NCI-H146 (cell line): ENCODE measurements around the gene SCGB1C2.
A peak's percentile ranks its signal among the peaks of the same experiment; 100 is the strongest.
"Not testable (repeated sequence)": the region's sequence is repeated elsewhere in the genome, so short reads cannot be mapped to it uniquely, and the experiment has no call there.

Experiments used
- DNase-seq: peaks from one replicate; lab custom pipeline; 2025; lab: John Stamatoyannopoulos, UW

Gene SCGB1C2

DNA sequence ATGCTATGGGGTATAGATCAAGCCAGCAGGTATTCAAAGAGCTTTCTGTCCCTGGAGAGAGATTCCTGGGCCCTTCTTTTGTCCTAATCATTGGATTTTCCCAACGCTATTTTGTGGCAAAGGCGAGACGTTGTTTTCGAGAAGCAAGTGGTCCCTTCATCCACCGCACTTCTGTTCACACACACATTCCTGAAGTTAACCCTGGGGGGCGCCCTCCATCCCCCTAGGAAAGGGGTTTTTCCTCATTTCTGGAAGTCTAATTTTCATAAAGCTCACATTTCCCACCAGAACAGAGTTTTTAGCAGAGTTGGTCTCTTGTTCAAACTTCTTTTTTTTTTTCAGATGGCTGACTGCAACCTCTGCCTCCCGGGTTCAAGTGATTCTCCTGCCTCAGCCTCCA is 11.9 kb downstream of the SCGB1C2 start:
- DNase-seq: no peak

- DNase-seq: no peak
These were observed 12.7 kb downstream of the SCGB1C2 start for GRCh38 chr17:149897-150584.

GRCh38 chr17:151004-151403 is 13.6 kb downstream of the SCGB1C2 start:
- no peak for DNase-seq

DNA sequence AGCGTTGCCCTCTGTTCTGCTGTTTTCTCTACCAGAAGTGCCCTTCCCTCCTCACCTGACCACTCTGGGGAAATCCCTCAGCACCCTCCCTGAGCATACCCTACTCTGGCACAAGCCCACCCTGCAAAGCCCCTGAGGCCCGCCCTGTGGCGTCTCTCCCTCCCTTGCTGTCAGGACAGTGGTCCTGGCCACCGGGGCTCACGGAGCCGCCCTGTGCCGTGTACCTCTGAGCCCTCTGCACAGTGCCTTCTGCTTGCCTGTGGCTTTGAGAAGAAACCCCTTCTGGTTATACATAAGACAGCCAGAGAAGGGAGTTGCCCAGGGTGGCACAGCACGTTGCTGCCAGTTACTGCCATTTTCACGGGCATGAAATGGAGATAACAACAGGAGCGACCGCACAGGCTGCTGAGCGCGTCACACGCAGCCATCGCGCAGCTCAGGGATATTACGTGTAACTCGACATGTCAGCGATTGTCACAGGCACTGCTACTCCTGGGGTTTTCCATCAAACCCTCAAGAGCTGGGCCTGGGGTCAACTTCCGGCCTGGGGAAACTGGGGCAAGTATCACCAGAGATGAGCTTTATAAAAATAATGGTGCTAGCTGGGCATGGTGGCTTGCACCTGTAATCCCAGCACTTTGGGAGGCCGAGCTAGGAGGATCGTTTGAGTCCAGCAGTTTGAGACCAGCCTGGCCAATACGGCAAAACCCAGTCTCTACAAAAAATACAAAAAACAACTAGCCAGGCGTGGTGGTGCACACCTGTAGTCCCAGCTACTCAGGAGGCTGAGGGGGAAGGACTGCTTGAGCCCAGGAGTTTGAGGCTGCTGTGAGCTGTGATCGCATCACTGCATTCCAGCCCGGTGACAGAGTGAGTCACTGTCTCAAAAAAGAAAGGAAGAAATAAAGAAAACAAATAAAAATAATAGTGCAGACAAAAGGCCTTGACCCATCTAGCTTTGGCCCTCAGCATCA is 14.8 kb downstream of the SCGB1C2 start:
- DNase-seq: no peak

DNA sequence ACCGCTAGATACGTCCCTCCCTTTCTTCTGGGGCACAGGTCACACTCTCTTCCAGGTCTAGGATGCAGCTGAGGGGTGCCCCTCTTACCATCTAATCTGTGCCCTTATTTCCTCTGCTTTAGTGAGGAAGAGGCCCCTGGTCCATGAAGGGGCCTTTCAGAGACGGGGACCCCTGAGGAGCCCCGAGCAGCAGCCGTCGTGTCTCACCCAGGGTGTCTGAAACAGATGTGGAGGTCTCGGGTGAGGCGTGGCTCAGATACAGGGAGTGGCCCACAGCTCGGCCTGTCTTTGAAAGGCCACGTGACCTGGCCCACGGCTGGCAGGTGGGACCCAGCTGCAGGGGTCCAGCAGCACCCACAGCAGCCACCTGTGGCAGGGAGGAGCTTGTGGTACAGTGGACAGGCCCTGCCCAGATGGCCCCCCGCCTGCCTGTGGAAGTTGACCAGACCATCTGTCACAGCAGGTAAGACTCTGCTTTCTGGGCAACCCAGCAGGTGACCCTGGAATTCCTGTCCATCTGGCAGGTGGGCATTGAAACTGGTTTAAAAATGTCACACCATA is 15.6 kb downstream of the SCGB1C2 start:
- DNase-seq: peak; percentile 17

DNA sequence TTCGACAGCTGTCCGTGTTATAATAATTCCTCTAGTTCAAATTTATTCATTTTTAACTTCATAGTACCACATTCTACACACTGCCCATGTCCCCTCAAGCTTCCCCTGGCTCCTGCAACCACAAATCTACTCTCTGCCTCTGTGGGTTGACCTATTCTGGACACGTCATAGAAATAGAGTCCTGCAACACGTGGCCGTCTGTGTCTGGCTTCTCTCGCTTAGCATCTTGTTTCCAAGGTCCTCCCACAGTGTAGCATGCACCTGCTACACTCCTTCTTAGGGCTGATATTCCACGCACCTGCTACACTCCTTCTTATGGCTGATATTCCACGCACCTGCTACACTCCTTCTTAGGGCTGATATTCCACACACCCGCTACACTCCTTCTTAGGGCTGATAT is 16.5 kb downstream of the SCGB1C2 start:
- DNase-seq: no peak

GRCh38 chr17:155576-155975 is 18.2 kb downstream of the SCGB1C2 start:
- DNase-seq: no peak

DNA sequence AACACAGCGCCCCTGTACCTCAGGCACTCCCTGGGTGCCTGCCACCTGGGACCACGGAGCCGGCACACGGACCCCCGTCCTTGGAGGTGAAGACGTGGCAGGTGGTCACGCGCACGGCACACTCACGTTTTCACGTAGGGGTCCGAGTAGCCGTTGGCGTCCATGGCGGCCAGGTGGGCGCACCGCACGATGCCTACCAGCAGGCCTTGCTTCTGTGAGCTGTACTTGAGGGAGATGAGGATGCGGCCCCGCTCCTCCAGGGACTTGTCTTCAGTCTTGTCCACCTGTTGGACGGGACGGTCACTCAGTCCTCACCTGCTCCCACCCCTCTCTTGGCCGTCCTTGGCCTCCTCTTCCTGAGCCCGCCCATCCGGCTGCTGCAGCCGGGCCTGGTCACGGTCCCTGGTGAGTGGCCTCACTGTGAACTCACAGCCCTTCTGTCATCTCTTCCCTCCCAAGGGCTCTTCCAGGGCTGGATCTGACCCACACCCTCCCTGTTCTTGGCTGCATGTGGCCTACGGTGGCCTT is 18.8 kb downstream of the SCGB1C2 start:
- DNase-seq: no peak

GRCh38 chr17:156946-157345 is 19.6 kb downstream of the SCGB1C2 start:
- no peak for DNase-seq

- DNase-seq: no peak
These were observed 20.5 kb downstream of the SCGB1C2 start for GRCh38 chr17:157901-158300.

DNA sequence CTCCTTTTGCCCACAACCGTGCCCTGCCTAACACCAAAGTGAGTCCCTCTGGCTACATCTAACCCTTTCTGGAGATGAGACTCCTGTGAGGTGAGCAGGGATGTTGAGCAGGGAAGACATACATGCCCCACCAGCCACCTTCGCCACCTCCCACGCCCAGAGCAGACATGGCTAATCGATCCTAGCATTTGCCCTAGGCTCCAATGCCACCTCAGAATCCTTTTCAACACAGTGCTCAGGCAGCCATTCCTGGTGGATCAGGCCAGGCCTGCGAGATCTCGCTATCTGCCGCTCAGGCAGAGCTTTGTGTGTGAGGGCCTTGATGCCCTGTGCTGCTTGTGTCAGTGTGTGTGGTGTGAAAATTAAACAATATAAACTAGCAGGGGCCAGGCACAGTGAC is 21.0 kb downstream of the SCGB1C2 start:
- no peak for DNase-seq

DNA sequence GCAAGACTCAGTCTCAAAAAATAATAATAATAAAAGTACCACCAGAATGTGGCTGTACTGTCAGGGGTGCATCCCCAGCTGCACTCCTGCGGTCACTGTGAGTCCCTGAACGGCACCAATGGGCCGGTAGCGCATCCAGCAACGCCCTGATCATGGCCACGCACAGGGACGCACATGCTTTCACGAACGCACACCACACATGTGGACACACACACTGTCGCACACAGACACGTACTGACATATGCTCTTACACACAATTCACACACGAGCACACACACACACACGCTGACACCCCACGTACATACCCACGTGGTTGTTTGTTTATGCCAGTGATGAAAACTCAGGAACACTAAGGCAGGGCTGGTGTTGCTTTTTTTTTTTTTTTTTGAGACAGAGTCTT is 22.2 kb downstream of the SCGB1C2 start:
- DNase-seq: no peak

DNA sequence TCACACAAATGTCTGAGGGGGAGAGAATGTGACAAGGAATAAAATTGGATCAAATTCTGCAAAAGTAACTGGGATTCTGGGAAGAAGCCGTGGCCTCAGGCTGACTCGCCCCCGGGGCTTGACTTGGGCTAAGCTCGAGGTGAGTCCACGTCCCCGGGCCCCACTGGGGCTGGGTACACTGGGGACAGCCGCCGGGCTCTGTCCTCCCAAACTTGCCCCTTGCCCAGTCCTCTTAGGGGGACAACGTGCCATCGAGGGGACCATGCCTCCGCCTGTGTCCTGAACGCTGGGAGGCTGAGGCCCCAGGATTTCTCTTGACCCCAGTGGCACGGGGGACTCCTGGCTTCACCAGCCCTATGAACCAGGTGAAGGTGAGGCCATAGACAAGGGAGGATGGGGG is 23.0 kb downstream of the SCGB1C2 start:
- no peak for DNase-seq

- no peak for DNase-seq
These were observed 24.1 kb downstream of the SCGB1C2 start for GRCh38 chr17:161481-161880.

DNA sequence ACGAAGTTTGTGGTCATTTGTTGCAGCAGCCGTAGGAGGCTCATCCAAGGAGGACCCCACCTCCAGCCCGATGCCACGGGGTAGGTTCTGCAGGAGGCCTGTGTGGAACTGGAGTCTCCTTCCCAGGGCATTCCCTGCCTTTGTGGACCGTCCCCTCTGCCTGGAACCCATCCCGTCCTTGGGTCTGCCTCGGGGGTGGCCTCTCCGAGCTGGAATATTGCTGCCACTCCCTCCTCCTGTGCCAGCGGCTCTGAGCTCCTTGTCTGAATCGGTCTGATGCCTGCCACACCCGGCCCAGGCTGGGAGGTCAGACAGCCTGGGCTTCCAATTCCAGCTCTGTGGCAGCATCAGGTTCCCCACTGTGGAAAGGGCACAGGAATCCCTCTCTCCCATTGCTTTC is 25.3 kb downstream of the SCGB1C2 start:
- DNase-seq: no peak

DNA sequence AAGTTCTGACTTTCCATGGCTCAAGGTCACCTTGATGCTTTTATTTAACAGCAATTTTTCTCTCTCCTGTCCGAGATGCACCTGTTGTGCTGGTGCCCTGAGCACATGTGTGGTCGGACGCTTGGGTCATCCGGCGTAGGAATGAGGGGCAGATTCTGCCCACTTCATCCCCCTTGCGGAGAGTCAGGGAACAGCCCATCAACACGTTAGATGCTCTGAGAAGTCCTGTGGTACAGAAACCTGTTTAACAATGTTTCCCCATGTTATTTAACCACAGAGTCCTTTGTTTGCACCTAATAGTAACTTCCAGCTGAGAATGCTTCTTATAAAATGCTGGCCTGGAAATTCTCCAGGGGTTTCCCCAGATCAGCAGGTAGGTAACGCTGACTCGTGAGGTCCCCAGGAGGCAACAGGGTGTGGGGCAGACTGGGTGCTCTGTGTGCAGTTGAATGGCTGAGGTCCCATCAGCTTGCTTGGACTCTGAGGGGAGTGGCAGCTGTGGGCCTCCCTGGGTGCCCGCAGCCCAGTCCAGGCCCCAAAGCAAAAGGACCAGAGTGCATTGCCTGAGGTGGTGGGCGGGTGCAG is 26.2 kb downstream of the SCGB1C2 start:
- DNase-seq: no peak

DNA sequence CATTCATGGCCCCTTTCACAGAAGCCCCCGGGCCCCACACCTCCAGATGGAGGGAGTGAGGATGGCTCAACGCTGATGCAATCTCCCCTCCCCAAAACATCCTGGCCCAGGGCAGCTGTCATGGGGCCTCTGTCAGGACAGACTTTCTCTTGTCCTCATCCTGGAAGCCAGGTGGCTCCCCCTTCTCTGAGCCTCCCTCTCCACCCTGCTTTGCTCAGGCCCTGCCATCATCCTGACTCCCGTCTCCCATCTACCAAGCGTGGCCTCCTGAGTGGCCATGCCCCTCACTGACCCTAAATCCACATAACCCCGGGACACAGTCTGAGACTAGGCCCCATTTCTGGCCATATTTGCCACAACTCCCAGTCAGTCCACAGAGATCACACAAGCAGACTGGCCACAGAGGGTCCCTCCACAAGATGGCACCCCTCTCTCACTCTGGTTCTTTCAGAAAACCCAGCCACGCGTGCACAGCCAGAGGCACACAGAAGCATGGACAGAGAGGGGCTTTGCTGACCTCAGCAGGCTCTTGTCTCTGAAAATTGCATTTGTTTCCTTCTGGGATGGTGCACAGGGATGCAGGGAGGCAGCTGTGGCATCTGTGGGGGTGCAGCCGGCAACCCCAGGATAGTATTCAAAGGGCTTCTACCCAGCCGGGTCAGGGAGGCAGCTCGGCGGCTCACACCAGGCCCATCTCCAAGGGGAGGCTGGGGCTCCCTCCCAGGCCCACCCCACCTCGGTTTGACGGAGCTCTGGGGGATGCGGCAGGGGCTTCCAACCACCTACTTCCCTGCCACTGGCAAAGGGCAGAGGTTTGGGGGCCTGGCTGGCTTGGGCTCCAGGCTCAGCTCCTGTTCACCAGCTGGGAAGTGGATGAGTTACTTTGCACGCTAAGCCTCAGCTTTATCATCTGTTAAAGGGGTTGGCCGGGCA is 27.2 kb downstream of the SCGB1C2 start:
- no peak for DNase-seq

GRCh38 chr17:165939-166338 is 28.6 kb downstream of the SCGB1C2 start:
- DNase-seq: no peak

- not testable (repeated sequence) for DNase-seq
These were observed 31.2 kb downstream of the SCGB1C2 start for GRCh38 chr17:168614-169013.

DNA sequence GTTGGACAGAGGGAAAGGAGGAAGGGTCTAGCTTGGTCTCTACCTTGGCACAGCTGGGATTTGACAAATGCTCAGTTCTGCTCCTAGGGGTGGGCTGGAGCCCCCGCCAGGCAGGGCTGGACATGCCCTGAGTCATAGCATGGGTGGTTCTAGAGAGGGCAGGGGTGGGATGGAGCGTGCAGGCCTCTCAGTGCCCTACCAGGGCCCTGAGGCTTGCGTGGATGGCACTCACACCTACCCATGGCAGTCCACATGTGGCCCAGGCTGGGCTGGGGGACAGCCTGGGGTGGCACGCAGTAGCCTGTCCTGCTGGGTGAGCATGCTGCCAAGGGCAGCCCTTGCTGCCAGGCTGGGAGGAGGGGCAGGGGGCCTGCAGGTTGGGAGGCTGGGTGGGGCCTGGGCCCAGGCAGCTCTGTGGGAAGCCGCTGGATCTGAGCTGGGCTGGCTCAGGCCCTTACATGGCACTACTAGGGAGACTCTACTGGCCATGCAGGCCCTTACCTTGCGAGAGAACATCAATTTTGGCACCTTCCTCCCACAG is 32.8 kb downstream of the SCGB1C2 start:
- DNase-seq: no peak

- no peak for DNase-seq
These were observed 34.5 kb downstream of the SCGB1C2 start for GRCh38 chr17:171871-172270.
